Keratinocyte (primary cell): ENCODE results near the gene SENP5. TPM values are rescaled to one million over a fixed set of nuclear protein-coding genes. Genes with fewer than 3 reads are reported as not detected.

Experiments
- DNase-seq: peaks from one replicate; pipeline ENCODE4 v3.0.0-alpha.2; 2011; ENCODE audit warnings: low read depth, missing footprints, low spot score
- FAIRE-seq: peaks from 2 replicates; lab custom pipeline; 2011; peaks lifted over from hg19 to GRCh38; lab: Jason Lieb, UNC
- H2AFZ ChIP-seq: 2 replicates; pipeline ENCODE4 v1.6.0; 2012; ENCODE audit warnings: low read length, control low read depth, inconsistent platforms; ENCODE audit not compliant: control insufficient read depth
- H3K27ac ChIP-seq: 2 replicates; pipeline ENCODE4 v1.5.1; 2011; ENCODE audit warnings: low read length; ENCODE audit not compliant: control insufficient read depth, insufficient read depth
- H3K27me3 ChIP-seq: 3 replicates; pipeline ENCODE4 v1.6.0; 2011; ENCODE audit warnings: low read length; ENCODE audit not compliant: control insufficient read depth, insufficient read depth; ENCODE audit errors: extremely low read depth
- H3K36me3 ChIP-seq, 2 experiments: 2 replicates in 1 of 2; 3 replicates in 1 of 2; pipeline ENCODE4 v1.5.1; 2011; ENCODE audit warnings: low read length in 2 of 2, mild to moderate bottlenecking in 1 of 2; ENCODE audit not compliant: control insufficient read depth in 2 of 2, insufficient read depth in 2 of 2; ENCODE audit errors: extremely low read depth in 1 of 2
- H3K4me1 ChIP-seq: 3 replicates; pipeline ENCODE4 v1.5.1; 2011; ENCODE audit warnings: low read length; ENCODE audit not compliant: control insufficient read depth, insufficient read depth; ENCODE audit errors: extremely low read depth
- H3K4me2 ChIP-seq: 3 replicates; pipeline ENCODE4 v1.6.0; 2011; ENCODE audit warnings: low read depth, low read length; ENCODE audit not compliant: control insufficient read depth, insufficient read depth; ENCODE audit errors: extremely low read depth
- H3K4me3 ChIP-seq, 3 experiments: fragments of 200-600 bp in 1 of 3; sonication (generic) in 1 of 3; 2 replicates in 2 of 3; 3 replicates in 1 of 3; pipeline ENCODE4 v1.5.1; 2011 to 2016; ENCODE audit warnings: low read length in 3 of 3, mild to moderate bottlenecking in 3 of 3, control low read depth in 2 of 3, inconsistent platforms in 1 of 3, low read depth in 1 of 3, mixed read lengths in 1 of 3, mixed run types in 1 of 3, moderate library complexity in 1 of 3; ENCODE audit not compliant: control insufficient read depth in 2 of 3, insufficient read depth in 2 of 3; ENCODE audit errors: extremely low read depth in 1 of 3
- H3K79me2 ChIP-seq: 2 replicates; pipeline ENCODE4 v1.6.0; 2012; ENCODE audit warnings: low read length; ENCODE audit not compliant: control insufficient read depth, insufficient read depth
- H3K9ac ChIP-seq: 3 replicates; pipeline ENCODE4 v1.6.0; 2011; ENCODE audit warnings: low read length; ENCODE audit not compliant: control insufficient read depth, insufficient read depth; ENCODE audit errors: extremely low read depth
- H3K9me1 ChIP-seq: 3 replicates; pipeline ENCODE4 v1.6.0; 2011; ENCODE audit warnings: low read length; ENCODE audit not compliant: control insufficient read depth, insufficient read depth; ENCODE audit errors: extremely low read depth
- H3K9me3 ChIP-seq: 2 replicates; pipeline ENCODE4 v1.5.1; 2012; ENCODE audit warnings: low read depth, low read length; ENCODE audit not compliant: control insufficient read depth
- H4K20me1 ChIP-seq: 3 replicates; pipeline ENCODE4 v1.6.0; 2011; ENCODE audit warnings: low read length; ENCODE audit not compliant: control insufficient read depth, insufficient read depth; ENCODE audit errors: extremely low read depth
- CTCF ChIP-seq, 3 experiments: IDR thresholded peaks in 1 of 3; conservative IDR thresholded peaks in 1 of 3; optimal IDR thresholded peaks in 1 of 3; 2 replicates in 2 of 3; 3 replicates in 1 of 3; pipeline versions ENCODE3 to v1.5.1; 2011; ENCODE audit warnings: low read length in 3 of 3, mild to moderate bottlenecking in 3 of 3, moderate library complexity in 2 of 3, control low read depth in 1 of 3, inconsistent platforms in 1 of 3; ENCODE audit not compliant: insufficient read depth in 2 of 3; ENCODE audit errors: extremely low read depth in 1 of 3
- EZH2 ChIP-seq: IDR thresholded peaks from one replicate; pipeline ENCODE4 v1.6.1; 2012; ENCODE audit warnings: inconsistent platforms, mild to moderate bottlenecking, low read length, moderate library complexity
- dilution Hi-C: fragments of 300-500 bp; cut with MboI; formaldehyde crosslinking; loops from one replicate; pipeline ENCODE4 v1.7.0; 2020; ENCODE audit warnings: low sequenced_read_pairs; ENCODE audit not compliant: extremely low pct_ligation_motif_present
- polyA plus RNA-seq, 5 experiments: library from polyadenylated mRNA; depleted of rRNA in 3 of 5; stranded (reverse) in 3 of 5; stranded (forward) in 1 of 5; unstranded in 1 of 5; fragments of >200 nt; gene quantifications; 1 replicate in 1 of 5; 2 replicates in 3 of 5; 3 replicates in 1 of 5; pipeline versions ENCODE4 v1.2.1 to v1.2.3, GENCODE V29; 2011 to 2012; ENCODE audit warnings: missing spikeins in 2 of 5, low read depth in 1 of 5, low replicate concordance in 1 of 5

SENP5 gene
- polyA plus RNA-seq, 1 donor (not counting 4 experiments of a cell fraction or from before 2014, with no cell fraction given), result 16.5 TPM

DNA sequence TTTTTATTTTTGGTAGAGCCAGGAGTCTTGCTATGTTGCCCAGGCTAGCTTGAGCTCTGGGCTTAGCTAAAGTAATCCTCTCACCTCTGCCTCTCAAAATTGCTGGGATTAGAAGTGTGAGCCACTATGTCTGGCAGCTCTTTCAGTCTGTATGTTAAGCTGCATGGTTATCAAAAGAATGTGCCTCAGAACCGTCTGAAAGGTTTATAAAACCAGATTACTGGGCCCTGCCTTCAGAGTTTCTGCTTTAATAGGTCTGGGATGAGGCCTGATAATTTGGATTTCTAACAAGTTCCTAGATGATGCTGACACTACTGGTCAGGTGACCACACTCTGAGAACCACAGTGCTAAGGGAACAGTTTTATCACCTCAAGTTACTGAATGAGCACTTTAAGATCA, 34.6 kb downstream of the SENP5 start:
- peaks cover 15 to 23% of the 10 kb centered on the region in 2 experiments for H3K36me3 ChIP-seq
- FAIRE-seq, result no peak
- H3K27ac ChIP-seq, result no peak overlapping the region

GRCh38 chr3:196903740-196904139, 36.0 kb downstream of the SENP5 start:
- Histone ChIP-seq H3K27me3 (no peaks in the 10 kb centered on the region), H3K36me3 (peaks cover 14 to 23% of the 10 kb centered on the region in 2 experiments), H2AFZ (no peak overlapping the region), H3K27ac (no peak overlapping the region), H3K9ac (no peak overlapping the region), H4K20me1 (no peaks in the 10 kb centered on the region), H3K9me3 (no peaks in the 10 kb centered on the region), H3K4me3 (no peak overlapping the region), H3K9me1 (no peaks in the 10 kb centered on the region), H3K79me2 (no peaks in the 10 kb centered on the region), H3K4me2 (no peak overlapping the region), H3K4me1 (no peaks in the 10 kb centered on the region)
- DNase-seq (no peak), FAIRE-seq (no peak)
- dilution Hi-C loops, result no loop called here
- TF ChIP-seq EZH2 (no peak), CTCF (optimal IDR thresholded peaks at IDR 0.05 in 1 of 3, IDR thresholded peaks at IDR 0.05 in 1 of 3, conservative IDR thresholded peaks at IDR 0.05 in 1 of 3; ENCODE audit: extremely low read depth in 1 of 3, insufficient read depth in 2 of 3, low read length in 3 of 3) (no peak)

More for the DNA sequence above, 34.6 kb downstream of the SENP5 start:
- Histone ChIP-seq H4K20me1 (no peaks in the 10 kb centered on the region), H2AFZ (no peak overlapping the region), H3K9me1 (no peaks in the 10 kb centered on the region), H3K9me3 (no peaks in the 10 kb centered on the region), H3K9ac (no peak overlapping the region), H3K4me3 (no peak overlapping the region), H3K79me2 (peaks cover 4% of the 10 kb centered on the region), H3K4me1 (no peaks in the 10 kb centered on the region), H3K4me2 (no peak overlapping the region), H3K27me3 (no peaks in the 10 kb centered on the region)
- no peak for DNase-seq
- TF ChIP-seq CTCF (optimal IDR thresholded peaks at IDR 0.05 in 1 of 3, IDR thresholded peaks at IDR 0.05 in 1 of 3, conservative IDR thresholded peaks at IDR 0.05 in 1 of 3; ENCODE audit: extremely low read depth in 1 of 3, insufficient read depth in 2 of 3, low read length in 3 of 3) (no peak), EZH2 (no peak)
- dilution Hi-C loops, result no loop called here
